NB4 (cell line): ENCODE results near the gene RNASE2.
"Not testable (repeated sequence)": the region's sequence is repeated elsewhere in the genome, so short reads cannot be mapped to it uniquely, and the experiment has no call there.

ENCODE experiments used
- DNase-seq: peaks from one replicate; pipeline ENCODE4 v3.0.0; 2010; ENCODE audit warnings: low read depth
- H3K4me3 ChIP-seq: one replicate; pipeline ENCODE4 v1.5.1; 2011; ENCODE audit warnings: mild to moderate bottlenecking, low read depth, low read length, moderate library complexity
- MYC ChIP-seq: IDR thresholded peaks from 2 replicates; pipeline ENCODE4 v1.6.1; 2011; ENCODE audit warnings: low read depth, low read length
- POLR2A ChIP-seq: IDR thresholded peaks from 2 replicates; pipeline ENCODE4 v1.6.1; 2011; ENCODE audit warnings: mild to moderate bottlenecking; ENCODE audit not compliant: insufficient read length; ENCODE audit errors: extremely low read depth
- TF ChIP-seq, protein P1 (sequence below): IDR thresholded peaks from one replicate; pipeline ENCODE4 v1.5.1; 2012; ENCODE audit warnings: low read depth, low read length
- TF ChIP-seq, protein P2 (sequence below): IDR thresholded peaks from 2 replicates; pipeline ENCODE4 v1.6.1; 2011; ENCODE audit warnings: low read depth, low read length

The RNASE2 gene

DNA sequence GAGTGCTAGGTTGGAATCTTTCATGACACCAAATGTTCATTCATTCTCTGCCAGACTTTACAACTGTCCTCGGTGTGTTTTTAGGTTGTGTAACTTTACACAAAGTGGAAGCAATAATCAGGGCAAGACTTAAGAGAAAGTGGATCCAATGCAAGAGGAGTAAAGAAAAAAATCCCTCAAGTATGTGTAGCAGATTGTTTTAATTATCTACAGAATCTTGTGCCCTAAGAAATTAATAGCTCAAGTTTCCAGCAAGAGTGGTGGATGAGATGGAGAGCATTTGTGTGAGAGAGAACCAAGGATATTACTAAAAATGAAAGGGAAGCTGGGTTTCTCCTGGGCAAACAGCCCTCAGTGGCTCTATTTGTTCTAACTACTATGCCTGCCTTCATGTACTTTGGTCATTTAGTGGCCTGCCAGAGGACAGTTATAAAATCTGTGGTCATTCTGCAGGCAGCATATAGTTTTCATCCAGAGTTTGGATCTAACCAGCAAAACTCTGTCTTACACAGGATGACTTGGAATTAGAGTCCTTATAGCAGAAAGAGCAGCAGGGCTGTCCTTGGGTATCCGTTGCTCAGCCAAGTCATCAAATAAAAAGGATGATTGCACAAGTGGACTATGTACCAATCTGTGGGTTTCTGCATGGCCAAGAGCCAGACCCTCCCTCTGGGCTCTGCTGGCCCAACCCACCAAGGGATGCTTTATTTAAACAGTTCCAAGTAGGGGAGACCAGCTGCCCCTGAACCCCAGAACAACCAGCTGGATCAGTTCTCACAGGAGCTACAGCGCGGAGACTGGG, at the start of gene RNASE2:
RNASE2 (plus strand) TSS at position 752 of the 802 bp plus-strand sequence. CDS start 285 bp downstream, outside the sequence.
- peak; percentile 94 for DNase-seq
- H3K4me3 ChIP-seq: peak within 1 kb of the TSS; percentile 84
- peak; percentile 29 for TF ChIP-seq POLR2A

DNA sequence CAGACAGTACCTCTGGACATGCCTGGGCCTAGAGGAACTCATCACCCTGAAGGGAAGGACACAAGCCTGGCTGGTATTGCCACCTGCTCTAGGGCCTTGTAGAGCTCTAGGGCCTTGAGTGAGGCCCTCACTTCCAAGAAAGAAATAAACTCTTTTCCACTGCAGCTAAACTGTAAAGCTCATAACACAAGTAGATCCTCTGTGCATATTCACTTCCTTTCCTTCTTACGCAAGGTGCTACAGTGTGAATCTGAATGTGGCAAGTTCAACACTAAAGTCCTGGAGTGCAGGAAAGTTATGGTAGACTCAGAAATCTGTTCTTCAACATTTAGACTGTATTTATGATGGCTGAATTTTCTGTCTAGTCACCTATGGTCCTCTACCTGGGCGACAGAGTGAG, 49.6 kb upstream of the RNASE2 start:
- DNase-seq: peak; percentile 78
- TF ChIP-seq POLR2A (no peak), MYC (no peak)
- TF ChIP-seq, protein P1, sequence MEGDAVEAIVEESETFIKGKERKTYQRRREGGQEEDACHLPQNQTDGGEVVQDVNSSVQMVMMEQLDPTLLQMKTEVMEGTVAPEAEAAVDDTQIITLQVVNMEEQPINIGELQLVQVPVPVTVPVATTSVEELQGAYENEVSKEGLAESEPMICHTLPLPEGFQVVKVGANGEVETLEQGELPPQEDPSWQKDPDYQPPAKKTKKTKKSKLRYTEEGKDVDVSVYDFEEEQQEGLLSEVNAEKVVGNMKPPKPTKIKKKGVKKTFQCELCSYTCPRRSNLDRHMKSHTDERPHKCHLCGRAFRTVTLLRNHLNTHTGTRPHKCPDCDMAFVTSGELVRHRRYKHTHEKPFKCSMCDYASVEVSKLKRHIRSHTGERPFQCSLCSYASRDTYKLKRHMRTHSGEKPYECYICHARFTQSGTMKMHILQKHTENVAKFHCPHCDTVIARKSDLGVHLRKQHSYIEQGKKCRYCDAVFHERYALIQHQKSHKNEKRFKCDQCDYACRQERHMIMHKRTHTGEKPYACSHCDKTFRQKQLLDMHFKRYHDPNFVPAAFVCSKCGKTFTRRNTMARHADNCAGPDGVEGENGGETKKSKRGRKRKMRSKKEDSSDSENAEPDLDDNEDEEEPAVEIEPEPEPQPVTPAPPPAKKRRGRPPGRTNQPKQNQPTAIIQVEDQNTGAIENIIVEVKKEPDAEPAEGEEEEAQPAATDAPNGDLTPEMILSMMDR: no peak
- TF ChIP-seq, protein P2, sequence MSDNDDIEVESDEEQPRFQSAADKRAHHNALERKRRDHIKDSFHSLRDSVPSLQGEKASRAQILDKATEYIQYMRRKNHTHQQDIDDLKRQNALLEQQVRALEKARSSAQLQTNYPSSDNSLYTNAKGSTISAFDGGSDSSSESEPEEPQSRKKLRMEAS: no peak
- H3K4me3 ChIP-seq: no peak overlapping the region

DNA sequence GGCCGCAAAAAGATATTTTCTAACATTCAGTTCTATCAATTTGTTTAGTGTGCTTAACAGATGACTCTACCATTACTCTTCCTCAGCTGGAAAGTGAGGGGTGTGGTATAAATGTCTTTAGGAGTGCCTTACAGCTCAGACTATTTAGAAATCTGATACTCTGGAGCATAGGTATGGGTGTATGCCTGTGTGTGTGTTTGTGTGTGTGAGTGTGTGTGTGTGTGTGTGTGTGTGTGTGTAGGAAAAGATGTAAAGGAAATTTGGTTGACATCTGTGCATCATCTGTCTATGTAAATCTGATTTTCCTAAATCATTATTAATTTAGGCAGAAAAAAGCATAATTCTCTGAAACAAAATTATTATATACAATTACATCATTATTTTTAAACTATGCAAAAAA, 48.1 kb upstream of the RNASE2 start:
- H3K4me3 ChIP-seq: no peak overlapping the region
- no peak for DNase-seq
- TF ChIP-seq, protein P2: no peak
- TF ChIP-seq POLR2A: no peak
- no peak for TF ChIP-seq MYC
- TF ChIP-seq, protein P1: no peak

DNA sequence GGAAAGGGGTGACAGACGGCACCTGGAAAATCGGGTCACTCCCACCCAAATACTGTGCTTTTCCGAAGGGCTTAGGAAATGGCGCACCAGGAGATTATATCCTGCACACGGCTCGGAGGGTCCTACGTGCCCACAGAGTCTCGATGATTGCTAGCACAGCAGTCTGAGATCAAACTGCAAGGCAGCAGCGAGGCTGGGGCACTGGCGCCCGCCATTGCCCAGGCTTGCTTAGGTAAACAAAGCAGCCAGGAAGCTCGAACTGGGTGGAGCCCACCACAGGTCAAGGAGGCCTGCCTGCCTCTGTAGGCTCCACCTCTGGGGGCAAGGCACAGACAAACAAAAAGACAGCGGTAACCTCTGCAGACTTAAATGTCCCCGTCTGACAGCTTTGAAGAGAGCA, 44.5 kb upstream of the RNASE2 start:
- H3K4me3 ChIP-seq: not testable (repeated sequence)

DNA sequence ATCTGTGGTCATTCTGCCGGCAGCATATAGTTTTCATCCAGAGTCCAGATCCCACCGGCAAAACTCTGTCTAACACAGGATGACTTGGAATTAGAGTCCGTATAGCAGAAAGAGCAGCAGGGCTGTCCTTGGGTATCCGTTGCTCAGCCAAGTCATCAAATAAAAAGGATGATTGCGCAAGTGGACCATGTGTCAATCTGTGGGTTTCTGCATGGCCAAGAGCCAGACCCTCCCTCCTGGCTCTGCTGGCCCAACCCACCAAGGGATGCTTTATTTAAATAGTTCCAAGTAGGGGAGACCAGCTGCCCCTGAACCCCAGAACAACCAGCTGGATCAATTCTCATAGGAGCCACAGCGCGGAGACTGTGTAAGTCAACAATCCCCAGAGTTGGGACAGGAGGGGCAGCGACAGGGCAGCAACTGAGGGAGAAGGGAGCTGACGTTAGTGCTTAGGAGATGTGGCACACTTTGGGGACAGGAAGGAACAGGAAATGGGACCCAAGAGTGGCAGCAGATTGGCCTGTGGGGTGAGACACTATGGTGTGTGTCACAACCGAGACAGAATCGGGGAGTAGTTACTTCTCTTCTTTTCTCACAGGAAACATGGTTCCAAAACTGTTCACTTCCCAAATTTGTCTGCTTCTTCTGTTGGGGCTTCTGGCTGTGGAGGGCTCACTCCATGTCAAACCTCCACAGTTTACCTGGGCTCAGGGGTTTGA, 36.1 kb upstream of the RNASE2 start:
- peak overlapping the region; percentile 54 for H3K4me3 ChIP-seq
- peak; percentile 94 for DNase-seq
- TF ChIP-seq, protein P2: 0 out of 2 replicates have a peak, but pooled peaks have one; percentile 19

More for the DNA sequence above, 44.5 kb upstream of the RNASE2 start:
- DNase-seq: not testable (repeated sequence)

DNA sequence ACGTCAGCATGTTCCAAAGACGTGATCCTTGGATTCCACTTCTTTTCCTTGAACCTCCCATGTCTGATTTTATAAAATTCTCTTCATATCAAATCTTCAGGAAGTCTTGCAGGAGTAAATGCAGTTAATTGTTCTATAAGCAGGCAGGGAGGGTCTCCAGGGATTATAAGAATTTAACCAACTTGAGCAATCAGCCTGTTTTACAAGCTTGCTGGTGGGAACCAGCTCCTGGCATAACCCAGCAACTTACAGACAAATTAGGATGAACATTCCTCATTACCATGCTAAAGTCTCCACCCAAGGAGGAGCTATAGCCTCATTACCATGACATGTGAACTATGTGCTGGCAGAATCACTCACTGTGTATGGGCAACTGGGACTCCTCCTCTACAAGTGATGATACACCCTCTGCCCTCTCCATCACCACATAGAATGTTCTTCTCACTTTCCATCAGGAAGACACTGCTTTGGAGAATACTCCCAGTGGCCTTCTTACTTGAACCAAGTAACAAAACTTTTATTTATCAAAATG, 31.5 kb upstream of the RNASE2 start:
- H3K4me3 ChIP-seq: not testable (repeated sequence)
- peak; percentile 78 for DNase-seq

DNA sequence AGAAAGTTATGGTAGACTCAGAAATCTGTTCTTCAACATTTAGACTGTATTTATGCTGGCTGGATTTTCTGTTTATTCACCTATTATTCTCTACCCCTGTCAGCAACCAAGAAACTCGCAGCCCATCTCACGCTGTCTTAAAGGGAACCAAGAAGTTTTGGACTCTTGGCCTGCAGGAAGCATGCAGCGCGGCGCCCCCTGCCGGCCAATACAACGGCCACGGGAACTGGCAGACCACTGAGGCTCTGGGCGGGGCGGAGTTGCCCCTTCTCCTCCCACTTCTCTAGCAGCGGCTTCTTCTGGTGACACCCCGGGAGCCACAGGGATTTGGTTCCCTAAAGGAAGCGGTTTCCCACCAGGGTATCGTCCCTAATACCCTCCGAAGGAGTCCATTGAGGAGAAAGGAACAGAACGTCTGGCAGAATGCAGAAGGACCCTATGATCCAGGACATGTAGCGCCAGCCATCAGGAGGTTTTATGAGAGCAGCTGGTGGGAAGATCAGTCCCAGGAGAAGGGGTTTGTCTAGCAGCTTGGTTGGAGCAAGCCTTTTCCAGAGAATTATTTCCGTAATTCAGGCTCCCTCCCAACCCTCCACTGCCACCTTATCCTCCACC, 21.0 kb upstream of the RNASE2 start:
- TF ChIP-seq MYC (no peak), POLR2A (no peak)
- TF ChIP-seq, protein P1: peak; percentile 22
- TF ChIP-seq, protein P2: no peak
- H3K4me3 ChIP-seq: no peak overlapping the region
- DNase-seq: no peak
